ENCODE measurements around the gene CMTM4.

Gene CMTM4

DNA sequence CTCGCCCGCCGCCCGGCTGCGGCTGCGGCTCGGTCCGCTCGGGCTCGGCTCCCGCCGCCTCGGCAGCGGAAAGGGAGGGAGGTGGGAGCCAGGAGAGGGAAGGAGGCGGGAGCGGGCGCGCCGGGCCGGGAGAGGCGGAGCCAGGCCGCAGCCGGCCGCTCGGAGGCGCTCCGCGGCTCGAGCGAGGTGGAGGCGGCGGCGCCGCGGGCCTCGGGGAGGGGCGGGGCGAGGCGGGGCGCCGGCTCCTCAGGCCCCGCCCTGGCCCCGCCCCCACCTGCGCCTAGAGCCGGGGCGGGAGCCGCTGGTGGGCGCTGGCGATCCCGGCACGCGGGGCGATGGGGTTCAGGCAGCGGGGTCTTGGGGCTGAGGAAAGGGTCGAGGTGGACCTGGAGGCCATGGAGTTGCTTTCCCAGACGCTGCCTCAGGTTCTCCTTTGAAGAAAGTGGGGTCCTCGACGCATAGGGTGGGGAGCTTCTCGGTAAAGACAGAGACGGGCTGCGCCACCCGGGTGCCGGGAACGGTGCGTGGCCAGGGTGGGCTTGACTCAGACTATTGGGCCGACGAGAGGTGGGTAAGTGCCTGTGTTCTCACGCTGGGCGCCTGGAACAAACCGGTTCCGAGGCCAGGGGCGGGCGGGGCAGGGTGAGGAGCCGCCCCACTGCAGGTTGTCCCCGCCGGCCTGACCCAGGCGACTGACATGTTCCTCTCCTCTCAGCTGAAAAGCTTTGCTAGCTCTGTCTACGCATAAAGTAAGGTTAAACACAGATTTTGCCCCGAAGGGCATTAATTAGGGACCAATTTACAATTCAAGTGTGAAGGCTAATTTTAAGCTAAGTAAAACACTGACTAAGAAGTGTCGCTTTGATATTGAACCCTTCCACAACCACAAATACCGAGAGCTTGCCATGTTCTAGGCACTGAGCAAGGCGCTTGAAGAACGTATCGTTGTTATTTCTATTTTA, at the start of gene CMTM4:
Gene CMTM4, minus strand, starts transcription at position 75 of the 962 bp plus-strand sequence. CDS start 218 bp downstream, outside the sequence.
- DNase-seq, result peak; percentile 55 to 60

DNA sequence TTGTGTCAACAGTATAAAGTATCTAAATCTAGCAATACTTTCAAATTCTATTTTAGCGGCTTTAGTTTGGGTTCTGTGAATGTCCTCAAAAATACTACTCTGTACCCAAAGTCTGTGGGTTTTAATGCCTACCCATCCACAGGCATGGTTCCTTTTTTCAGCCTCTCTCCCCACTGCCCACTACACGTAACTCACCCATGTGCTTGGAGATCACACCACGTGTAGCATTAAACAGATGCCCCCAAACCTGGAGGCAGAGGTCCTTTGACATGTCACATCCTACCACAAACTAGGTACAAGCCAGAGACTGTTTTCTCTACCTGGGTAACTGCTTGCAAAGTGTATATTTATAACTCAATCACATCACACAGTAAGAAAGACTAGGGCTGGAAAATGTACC, 49.5 kb upstream of the CMTM4 start:
- DNase-seq, result no peak

DNA sequence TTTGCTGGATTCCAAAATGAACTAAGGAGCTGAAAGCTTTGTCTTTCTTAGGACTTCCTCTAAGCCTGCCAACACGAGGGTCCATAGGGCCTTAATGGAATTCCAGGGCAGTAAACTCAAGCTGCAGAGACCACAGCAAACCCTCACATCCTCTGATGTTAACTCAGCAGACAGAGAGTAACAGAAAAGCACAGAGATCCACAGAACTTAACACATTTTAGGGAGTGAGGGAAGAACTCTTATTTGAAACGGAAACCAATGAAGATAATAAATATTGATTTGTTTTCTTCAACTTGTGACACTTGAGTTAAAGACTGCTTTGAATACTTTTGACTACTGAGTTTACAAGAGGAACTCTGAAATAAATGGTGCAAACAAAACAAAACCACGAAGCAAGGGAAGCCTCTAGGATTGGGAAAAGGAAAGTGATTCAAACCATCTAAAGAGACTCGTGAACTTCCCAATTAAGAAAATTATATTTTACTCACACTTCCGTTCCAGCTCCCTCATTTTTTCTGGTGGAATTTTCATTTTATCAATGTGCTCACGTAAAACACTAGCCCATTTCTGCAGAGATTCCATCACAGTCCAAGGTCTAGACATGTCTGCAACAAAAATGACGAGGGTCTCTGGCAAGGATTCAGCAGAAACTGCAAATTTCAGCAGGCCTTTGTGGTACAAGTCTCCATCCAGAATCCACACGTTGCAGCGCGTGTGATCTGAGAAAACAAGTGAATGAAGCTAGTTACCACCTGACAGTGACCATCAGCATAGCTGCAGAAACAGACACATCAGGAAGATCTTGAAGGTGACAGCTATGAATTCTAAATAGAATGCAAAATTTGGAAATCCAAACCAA, 45.6 kb upstream of the CMTM4 start:
- no peak for DNase-seq

DNA sequence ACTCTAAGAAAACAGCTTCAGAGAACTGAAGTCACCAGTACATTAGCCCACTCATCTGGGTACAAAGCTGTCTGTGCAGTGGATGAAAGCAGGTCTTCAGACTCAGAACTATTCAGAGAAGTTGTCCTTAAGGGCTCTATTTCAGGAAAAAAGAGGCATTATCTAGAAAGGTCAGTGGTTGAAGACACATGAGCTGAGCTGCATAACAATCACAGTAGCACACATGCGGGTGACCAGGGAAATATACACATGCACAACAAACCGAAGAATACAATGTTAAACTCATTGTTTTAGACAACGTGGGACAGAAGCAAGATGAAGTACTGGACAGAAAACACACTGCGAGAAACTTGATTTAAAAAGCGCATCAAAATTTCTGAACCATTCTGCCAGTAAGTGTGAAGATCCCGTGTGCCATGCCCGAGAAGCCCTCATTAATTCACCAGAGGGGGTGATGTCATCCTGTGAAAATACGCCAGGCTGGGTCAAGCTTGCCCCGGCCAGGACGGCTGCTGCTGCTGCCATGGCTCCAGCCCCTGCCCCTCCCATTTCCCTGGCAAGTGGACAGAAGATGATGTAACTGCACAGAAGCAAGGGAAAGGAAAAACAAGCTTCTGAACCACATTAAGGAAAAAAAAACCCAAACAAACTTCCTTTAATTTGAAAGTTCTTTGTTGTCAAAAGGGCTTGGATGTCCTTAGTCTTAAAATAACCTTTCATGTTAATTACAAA, 44.8 kb upstream of the CMTM4 start:
- DNase-seq, result no peak

DNA sequence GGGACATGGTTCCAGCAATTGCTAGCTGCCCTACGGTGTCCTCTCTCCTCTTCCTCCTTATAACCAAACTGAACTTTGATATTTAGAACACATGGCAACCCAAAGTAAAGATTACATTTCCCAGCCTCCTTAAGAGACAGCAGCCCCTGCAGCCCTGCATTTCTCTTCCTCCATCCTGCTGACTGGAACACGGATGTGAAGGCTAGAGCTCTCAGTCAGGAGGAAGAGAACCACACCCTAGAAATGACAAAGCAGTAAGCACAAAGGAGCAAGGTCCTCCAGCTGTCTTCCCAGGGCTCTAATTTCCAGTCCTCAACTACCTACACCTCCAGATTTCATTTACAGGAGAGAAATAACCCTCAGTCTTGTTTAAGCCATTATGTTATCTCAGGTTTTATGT, 44.0 kb upstream of the CMTM4 start:
- DNase-seq, result no peak

DNA sequence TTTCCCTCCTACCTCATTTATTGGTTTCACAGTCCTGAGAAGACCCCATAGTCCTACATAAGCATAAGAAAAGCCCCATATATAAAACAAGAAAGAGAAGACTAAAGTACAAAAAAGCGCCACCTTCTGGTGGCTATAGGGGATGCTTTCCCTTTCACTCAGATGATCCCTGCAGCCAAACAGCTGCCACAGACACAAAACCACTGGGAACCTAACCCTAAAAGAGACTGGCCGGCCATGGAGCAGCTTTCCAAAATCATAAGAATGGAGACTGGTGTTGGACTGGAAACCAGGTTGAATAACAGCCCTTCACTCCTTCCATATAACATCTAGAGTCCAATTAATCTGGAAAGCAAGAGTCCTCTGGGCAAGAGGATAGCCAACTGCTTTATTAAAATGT, 43.5 kb upstream of the CMTM4 start:
- peak; percentile 60 to 76 for DNase-seq

DNA sequence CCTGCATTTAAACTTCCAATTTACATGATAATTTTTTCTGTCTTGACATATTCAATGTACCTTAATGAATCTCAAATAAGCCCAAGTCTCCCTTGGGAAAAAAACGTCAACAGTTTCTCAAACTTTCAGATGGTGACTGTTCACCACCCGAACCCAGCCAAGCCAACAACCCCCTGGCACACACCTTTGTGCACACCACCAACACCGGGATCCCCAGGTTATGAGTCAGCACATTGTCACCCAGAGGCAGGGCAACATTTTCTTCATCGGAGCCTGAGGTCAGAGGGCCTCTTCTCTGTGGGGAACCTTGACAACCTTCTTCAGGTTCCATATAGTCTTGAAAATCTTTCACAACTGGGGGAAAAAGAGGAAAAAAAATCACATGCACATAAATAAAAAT, 39.3 kb upstream of the CMTM4 start:
- DNase-seq, result no peak

DNA sequence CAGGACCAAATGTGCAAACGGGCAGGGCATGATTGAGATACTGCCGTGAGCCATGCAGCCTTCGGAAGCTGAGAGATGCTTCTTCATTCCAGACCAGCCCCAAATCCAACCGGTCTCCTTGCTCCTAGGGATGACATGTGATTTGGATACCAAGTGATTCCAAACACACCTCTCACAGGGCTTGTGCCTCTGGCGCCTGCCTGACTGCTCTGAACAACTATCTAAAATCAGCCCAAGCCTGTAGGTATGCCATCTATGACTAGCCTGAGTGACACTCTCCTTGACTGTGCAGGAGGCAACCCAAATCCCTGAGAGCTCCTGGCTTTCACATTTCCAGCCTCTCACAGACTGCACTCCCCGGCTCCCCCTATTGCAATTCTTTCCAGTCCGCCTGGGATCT, 34.6 kb upstream of the CMTM4 start:
- no peak for DNase-seq

DNA sequence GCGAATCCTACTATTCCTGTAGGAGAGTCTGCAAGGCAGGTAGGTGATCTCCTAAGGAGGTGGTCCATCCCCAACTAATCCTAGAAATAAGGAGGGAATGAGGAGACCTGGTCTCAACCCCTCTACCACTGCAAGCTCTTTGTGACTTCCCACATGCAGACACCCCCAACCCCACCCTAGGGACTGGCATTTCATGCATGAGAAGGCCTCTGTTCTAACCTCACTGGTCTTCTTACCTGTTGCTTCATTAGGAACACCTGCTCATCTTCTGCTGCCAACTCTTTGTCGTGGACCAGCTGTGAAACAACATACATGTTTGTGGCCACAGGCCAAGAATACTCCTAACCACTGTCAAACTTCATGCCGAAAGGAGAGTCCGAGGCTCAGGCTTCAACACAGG, 32.3 kb upstream of the CMTM4 start:
- DNase-seq, result no peak

DNA sequence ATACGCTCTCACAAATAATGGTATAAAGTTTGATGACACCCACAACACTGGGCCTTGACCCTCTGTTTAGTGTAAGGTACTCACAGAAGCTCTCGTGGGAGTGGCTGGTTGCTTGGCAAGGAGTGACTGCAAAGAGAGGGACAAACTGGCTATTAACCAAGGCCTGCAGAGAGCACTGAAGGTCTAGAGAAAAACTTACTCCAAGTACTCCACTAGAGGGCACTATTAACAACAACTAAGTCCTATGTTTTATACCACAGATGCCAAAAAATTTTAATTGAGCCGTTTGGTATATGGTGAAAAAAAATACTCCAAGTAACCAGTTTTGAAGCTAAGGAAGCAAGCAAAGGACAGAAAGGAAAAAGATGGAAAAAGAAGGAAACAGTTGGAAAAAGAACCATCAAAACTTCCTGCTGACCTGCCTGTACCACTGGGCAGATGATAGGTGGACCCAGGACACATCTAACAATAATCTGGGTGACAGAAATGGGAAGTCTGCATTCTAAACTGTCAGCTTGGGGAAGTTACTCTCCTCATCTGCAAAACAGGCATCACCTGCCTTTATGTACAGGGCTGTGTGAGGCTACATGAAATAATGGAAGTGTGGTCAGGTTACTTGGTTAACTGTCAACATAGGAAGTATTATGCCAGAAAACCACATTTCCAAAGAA, 31.7 kb upstream of the CMTM4 start:
- DNase-seq, result peak; percentile 81 to 90

DNA sequence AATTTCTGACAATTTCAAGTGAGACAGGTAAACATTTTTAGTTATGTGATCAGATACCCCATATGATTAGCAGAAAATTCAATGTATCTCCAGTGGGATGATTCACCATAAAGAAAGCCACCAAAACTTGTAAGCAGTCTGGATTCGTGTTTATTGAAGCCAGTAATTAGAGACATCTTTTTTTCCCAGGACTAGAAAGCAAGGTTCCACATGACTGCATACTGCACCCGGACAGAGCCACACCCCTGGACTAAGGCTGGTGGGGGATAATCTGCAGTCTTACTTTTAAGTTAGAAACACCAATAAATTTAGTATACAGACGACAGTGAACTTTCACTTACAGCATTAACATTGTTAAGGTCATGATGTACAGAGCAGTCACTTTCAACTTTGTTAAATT, 24.2 kb upstream of the CMTM4 start:
- DNase-seq, result no peak

DNA sequence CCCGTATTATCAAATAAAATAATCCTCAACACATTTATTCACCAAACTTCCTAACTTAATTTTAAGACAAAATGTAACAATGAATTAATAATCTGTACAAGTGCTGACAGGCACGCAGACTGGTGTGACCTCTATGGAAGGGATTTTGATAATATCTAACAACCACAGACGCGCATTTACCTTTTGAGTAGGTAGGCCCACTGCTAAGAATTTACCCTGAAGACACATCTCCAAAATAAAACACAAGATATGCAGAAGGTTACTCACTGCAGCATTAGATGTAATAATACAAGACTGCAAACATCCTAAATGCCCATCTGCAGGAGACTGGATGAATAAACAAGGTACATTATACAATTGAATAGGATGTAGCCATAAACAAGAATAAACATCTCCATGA, 22.7 kb upstream of the CMTM4 start:
- DNase-seq, result no peak

DNA sequence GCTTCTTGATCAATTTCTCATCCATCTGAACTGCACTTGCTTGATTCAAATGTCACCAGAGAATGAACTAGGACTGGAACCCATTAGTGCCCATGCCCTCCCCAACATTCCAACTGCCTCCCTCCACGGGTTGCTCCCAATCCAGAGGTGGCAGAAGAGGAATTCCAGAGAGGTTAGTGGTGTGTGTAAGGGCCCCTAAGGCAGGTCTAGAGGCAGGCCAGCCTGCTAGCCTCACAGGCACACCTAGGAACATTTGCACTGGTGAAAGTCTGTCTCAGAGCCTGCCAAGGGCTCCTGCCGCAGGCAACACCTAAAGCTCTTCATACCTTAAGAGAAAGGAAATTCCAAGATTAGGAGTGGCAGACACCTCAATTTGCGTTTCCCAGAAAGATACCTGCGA, 21.2 kb upstream of the CMTM4 start:
- no peak for DNase-seq

DNA sequence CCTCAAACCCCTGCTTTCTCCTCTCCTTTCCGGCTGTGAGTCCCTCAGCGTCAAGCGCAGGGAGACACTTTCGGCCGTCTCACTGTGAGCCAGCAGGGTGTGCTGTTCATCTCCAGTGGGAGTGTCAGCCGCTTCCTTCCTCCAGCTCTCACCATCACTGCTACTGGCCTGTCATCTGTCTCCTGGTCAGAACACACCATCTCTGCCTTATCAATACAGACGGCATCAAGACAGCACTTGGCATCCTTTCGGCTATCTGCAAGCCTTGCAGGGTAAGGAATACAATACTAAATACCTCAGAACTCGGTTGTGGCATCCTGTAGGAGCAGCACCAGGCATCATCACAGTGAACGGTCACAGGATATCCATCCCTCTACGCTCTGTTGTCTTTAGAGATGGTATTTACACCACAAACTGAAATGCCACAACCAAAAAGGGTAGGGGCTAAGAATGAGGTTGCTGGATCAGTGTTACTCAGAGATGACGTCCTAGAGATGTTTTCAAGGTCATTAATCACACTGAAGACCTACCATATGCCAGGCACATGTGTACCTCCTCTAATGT, 20.7 kb upstream of the CMTM4 start:
- DNase-seq, result peak; percentile 76 to 79

DNA sequence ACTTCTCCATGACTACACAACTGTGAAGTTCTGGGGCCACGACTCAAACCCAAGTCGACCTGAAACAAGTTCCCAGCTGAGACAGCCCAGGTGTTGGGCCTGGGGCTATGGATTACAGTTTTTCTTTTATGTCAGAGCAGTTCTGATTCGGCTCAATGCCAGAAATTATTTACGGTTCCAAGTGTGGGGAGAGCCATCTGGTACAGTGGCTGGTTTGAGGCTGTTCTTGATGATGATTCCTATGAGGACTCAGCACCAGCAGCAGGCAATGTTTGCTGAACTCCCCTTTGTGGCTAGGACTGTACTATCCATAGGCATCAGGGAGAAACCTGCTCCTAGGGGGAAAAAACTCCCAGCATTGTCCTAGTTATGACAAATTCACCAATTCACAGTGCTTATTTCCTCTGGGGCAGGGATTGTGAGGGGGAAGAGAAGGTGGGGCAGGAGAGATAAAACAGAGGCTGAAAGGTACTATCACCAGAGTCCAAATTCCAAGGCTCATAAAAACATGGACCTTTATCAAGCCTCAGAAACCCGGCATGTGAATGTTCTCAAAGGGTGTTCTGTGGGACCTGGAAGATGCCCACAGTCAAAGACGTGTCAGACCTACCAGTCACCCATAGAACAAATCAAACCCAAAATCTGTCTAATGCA, 18.2 kb upstream of the CMTM4 start:
- DNase-seq, result no peak

DNA sequence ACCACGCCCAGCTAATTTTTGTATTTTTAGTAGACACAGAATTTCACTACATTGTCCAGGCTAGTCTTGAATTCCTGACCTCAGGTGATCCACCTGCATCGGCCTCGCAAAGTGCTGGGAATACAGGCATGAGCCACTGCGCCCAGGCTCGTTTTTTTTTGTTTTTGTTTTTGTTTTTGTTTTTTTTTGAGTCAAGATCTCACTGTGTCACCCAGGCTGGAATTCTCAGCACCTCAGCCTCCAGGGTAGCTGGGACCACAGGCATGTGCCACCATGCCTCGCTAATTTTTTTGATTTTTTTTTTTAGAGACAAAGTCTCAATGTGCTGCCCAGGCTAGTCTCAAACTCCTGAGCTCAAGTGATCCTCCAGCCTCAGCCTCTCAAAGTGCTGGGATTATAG, 17.5 kb upstream of the CMTM4 start:
- no peak for DNase-seq

DNA sequence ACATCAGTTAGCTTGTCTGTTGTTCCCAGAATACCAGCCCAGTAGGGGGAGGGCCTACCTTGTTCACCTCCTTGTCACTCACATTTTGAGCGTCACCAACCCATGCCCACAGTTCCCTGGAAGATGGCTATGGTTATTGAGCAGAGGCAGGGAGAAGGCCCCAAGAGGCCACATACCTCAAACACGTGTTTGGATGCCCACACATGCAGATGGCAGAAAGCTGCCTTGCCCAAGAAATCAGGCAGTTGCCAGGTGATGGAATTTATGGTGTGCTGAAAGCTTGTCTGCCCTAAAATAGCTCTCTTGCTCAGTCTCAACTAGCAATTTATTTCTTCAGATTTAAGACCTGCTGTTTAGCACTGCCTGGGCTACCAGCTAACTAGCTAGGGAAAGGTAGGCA, 16.5 kb upstream of the CMTM4 start:
- DNase-seq, result no peak

DNA sequence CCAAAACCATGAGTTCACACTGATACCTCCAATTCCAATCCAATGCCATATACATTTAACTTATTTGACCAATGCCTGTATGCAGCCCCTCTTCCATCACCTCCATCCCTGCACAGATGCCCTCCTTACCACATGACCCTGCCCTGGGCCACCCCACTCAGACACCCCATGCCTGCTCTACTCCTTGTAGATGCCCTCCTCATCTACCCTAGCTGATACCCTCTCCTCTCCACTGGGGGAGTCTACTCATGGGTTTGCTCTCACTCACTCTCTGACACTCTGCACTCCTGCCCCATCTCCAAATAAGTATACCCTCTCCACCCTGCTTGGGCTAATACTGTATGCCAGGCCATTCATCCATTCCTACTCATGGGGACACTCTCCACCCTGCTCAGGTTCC, 16.0 kb upstream of the CMTM4 start:
- no peak for DNase-seq

DNA sequence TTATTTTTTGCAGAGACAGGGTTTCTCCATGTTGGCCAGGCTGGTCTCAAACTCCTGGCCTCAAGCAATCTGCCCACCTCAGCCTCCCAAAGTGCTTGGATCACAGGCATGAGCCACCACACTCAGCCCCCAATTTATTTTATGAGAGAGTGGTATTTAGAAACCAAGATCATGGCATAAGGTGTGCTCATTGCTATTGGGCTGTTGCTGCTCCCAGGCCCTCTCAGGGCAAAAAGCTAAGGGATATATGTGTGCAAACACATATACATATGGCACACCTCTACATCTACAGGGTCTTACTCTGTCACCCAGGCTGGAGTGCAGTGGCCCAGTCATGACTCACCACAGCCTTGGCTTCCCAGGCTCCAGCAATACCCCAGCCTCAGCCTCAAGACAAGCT, 15.0 kb upstream of the CMTM4 start:
- DNase-seq, result no peak

DNA sequence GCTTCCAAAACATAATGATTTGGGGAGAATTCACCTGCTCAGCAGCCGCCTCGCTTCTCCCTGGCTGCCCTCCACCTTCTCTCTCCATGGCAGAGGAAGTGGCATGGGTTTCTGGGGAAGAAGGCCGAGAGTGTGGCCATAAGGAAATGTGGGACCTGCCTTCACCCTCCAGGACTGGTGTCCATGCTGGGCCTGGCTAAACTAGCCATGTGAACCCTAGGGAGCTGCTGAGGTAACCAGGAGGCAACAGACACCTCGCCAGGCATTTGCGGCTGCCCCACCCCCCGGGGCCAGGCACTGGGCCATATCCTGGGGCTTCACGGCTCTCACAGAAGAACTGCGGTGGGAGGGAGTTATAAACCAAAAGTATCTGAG, 9.9 kb upstream of the CMTM4 start:
- DNase-seq, result no peak

DNA sequence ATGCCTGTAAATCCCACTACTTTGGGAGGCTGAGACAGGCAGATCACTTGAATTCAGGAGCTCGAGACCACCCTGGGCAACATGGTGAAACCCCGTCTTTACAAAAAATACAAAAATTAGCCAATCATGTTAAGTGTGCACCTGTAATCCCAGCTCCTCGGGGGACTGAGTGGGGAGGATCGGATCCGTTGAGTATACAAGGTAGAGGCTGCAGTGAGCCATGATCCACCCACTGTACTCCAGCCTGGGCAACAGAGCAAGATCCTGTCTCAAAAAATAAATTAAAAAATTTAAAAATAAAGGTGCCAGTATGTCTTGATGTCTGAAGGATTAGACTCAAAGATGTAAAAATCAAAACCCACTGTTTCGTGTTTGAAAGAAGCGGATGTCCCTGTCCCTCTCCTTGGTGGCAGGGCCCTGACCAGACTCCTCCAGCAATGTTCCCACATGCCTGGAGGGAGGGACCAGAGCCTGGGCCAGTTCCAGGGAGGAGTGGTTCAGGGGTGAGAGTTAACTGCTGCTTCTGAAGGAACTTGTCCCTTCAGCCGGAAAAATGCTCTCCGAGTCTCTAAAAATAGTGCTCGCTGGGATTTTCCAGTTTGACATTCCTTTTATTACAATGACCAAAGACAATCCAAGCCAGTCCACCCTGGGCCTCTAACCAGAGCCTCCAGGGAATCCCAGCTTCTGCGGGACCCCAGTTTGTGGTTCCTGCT, 9.4 kb upstream of the CMTM4 start:
- no peak for DNase-seq

All from Kasumi-1 (cell line).